Heart left ventricle (tissue), 16 donors: ENCODE results near the gene CRYBG1. TPM values are rescaled to one million over a fixed set of nuclear protein-coding genes. Genes with fewer than 3 reads are reported as not detected.

Experiments
- ATAC-seq, 4 donors: fragments of 200-7000 bp; cut with Tn5 transposase; one replicate each; pipeline ENCODE4 v1.9.1; 2020 to 2022; ENCODE audit warnings: moderate library complexity in 4 of 4, mild to moderate bottlenecking in 3 of 4, moderate number of reproducible peaks in 1 of 4
- DNase-seq, 5 donors: peaks; one replicate each; pipeline ENCODE4 v3.0.0-alpha.2; 2020
- H3K27ac ChIP-seq, 12 donors: fragments of 200-600 bp; sonication (generic) in 4 of 12; one replicate each; pipeline versions ENCODE4 v1.5.0 to v1.8.0; 2016 to 2022; ENCODE audit warnings: mild to moderate bottlenecking in 2 of 12
- H3K27me3 ChIP-seq, 9 donors: fragments of 200-600 bp; sonication (generic) in 2 of 9; one replicate each; pipeline versions ENCODE4 v1.5.1 to v1.8.0; 2016 to 2022; ENCODE audit warnings: mild to moderate bottlenecking in 3 of 9
- H3K36me3 ChIP-seq, 9 donors: fragments of 200-600 bp; sonication (generic) in 2 of 9; one replicate each; pipeline versions ENCODE4 v1.5.0 to v1.8.0; 2018 to 2022; ENCODE audit warnings: mild to moderate bottlenecking in 2 of 9
- H3K4me1 ChIP-seq, 12 donors: fragments of 200-600 bp; sonication (generic) in 4 of 12; one replicate each; pipeline versions ENCODE4 v1.5.0 to v1.8.0; 2016 to 2022; ENCODE audit warnings: mild to moderate bottlenecking in 3 of 12
- H3K4me3 ChIP-seq, 12 donors: fragments of 200-600 bp; sonication (generic) in 4 of 12; one replicate each; pipeline versions ENCODE4 v1.5.0 to v1.8.0; 2017 to 2022; ENCODE audit warnings: mild to moderate bottlenecking in 9 of 12, moderate library complexity in 4 of 12
- H3K9me3 ChIP-seq, 12 donors: fragments of 200-600 bp; sonication (generic) in 4 of 12; one replicate each; pipeline versions ENCODE4 v1.5.0 to v1.8.0; 2016 to 2022; ENCODE audit warnings: mild to moderate bottlenecking in 1 of 12
- CTCF ChIP-seq, 12 donors: fragments of 200-600 bp; sonication (generic) in 4 of 12; IDR thresholded peaks; one replicate each; pipeline versions ENCODE4 v1.5.0 to v1.8.0; 2018 to 2022; ENCODE audit warnings: antibody characterized with exemption in 12 of 12, mild to moderate bottlenecking in 5 of 12
- POLR2A ChIP-seq, 2 donors: fragments of 450-650 bp; IDR thresholded peaks; one replicate each; pipeline ENCODE4 v1.6.1; 2017; ENCODE audit warnings: antibody characterized with exemption in 2 of 2, mild to moderate bottlenecking in 2 of 2, moderate library complexity in 2 of 2
- WGBS, 4 donors: extraction: QIAGEN DNeasy Blood & Tissue Kit in 2 of 4; methylation state at CpG; one replicate each; pipeline versions ENCODE4 v1.1.5 to v1.1.7; 2013 to 2018; 5-methylcytosine and 5-hydroxymethylcytosine counted together
- intact Hi-C, 10 donors: fragments of 100-400 bp; cut with DNase I; formaldehyde crosslinking; loops; one replicate each; pipeline versions ENCODE4 v1.11.1 to v1.14.2; 2022
- polyA plus RNA-seq, 2 donors: library from polyadenylated mRNA; stranded (reverse); fragments of 200-250 nt; gene quantifications; one replicate each; pipeline ENCODE4 v1.2.3, GENCODE V29; 2013
- total RNA-seq, 9 donors: library from RNA; depleted of rRNA in 2 of 9; stranded (reverse); fragments of >200 nt in 2 of 9; fragmentation: NEBNext Ultra II Directional in 3 of 9; extraction: Animal tissue kit (Norgen Biotek cat#: 25700) in 3 of 9; gene quantifications; one replicate each; pipeline versions ENCODE4 v1.1.0 to v1.2.4, GENCODE V29; 2016 to 2023
- donor health status: ischemic (EF 13 %, LVEDD 7.1; RV severe dilation, severe dysfunction).
- donor health status: healthy with polysubstance abuse.
- donor health status: DM: no; HTN: yes; CAD: no.
- donor health status: DM: no; HTN: no; CAD: no.
- donor health status: ischemic (EF 25% LVEDD 6.9; RV normal size, moderate dysfunction).
- donor health status: ischemic (EF 25% LVEDD 5.7; RV mildly dilated, moderate dysfunction).
- donor health status: healthy.
- donor health status: DM: yes; HTN: yes; CAD: no.
- donor health status: ischemic (EF 35%, LVEDD 5.7; RV mildly dilated, moderate dysfunction).
- donor health status: nonischemic (EF 11% LVEDD 7.7; RV severe dilation, severe dysfunction).
- donor health status: DM: yes; HTN: yes; CAD: no.
- donor health status: PGD.
- donor health status: ischemic (EF 29% LVEDD 5.4; RV normal size, mild dysfunction).
- donor health status: nonischemic (EF 23%, LVEDD 6.1; RV moderate dilation, normal function).

Gene CRYBG1
- total and polyA plus RNA-seq, 11 donors, result 0.42 to 17.7 (median 1.5) TPM

GRCh38 chr6:106517706-106518105 lies 157.2 kb downstream of the CRYBG1 start:
- Histone ChIP-seq H3K9me3 (no peaks in the 10 kb centered on the region), H3K36me3 (no peaks in the 10 kb centered on the region), H3K4me1 (peaks cover 0 to 92% (median 3%) of the 10 kb centered on the region in 12 donors), H3K27me3 (peaks cover 0 to 2% (median under 1%) of the 10 kb centered on the region in 9 donors), H3K27ac (peak overlapping the region in 1 of 12 donors; percentile 24), H3K4me3 (no peak overlapping the region)
- intact Hi-C loops, result no loop called here
- DNase-seq (no peak), ATAC-seq (no peak)
- TF ChIP-seq CTCF (IDR thresholded peaks at IDR 0.05), result no peak
- WGBS, 4 donors, result 81 to 90% (median 88%) methylated on average over 2 of the region's 2 CpGs

- WGBS, 4 donors, result 89 to 94% (median 89%) methylated on average over 3 of the region's 3 CpGs
- no peaks in the 10 kb centered on the region for H3K36me3 ChIP-seq
- TF ChIP-seq POLR2A (IDR thresholded peaks at IDR 0.05), result no peak
- TF ChIP-seq CTCF (IDR thresholded peaks at IDR 0.05), result no peak
- intact Hi-C loops, result no loop called here
- no peaks in the 10 kb centered on the region for H3K9me3 ChIP-seq
- no peak for ATAC-seq
- H3K27ac ChIP-seq, result peak overlapping the region in 1 of 12 donors; percentile 90
- peaks cover 0 to 94% (median 0%) of the 10 kb centered on the region in 12 donors for H3K4me1 ChIP-seq
- H3K27me3 ChIP-seq, result no peaks in the 10 kb centered on the region
- H3K4me3 ChIP-seq, result no peak overlapping the region
- DNase-seq, result no peak
Measured at GRCh38 chr6:106518748-106519147, 158.2 kb downstream of the CRYBG1 start.

- intact Hi-C loops, result no loop called here
- Histone ChIP-seq H3K27me3 (no peaks in the 10 kb centered on the region), H3K27ac (peak overlapping the region in 3 of 12 donors; percentile 9 to 90 (median 22)), H3K36me3 (no peaks in the 10 kb centered on the region), H3K4me3 (peak overlapping the region in 2 of 12 donors; percentile 4 to 49), H3K9me3 (no peaks in the 10 kb centered on the region), H3K4me1 (peaks cover 0 to 94% (median 0%) of the 10 kb centered on the region in 12 donors)
- DNase-seq (peak in 3 of 5 donors; percentile 35 to 80 (median 49)), ATAC-seq (peak; percentile 42 to 74 (median 64))
- TF ChIP-seq POLR2A (IDR thresholded peaks at IDR 0.05), result no peak
- TF ChIP-seq CTCF (IDR thresholded peaks at IDR 0.05), result no peak
- 72 to 84% (median 80%) methylated on average over 14 of the region's 14 CpGs for WGBS, 4 donors
Measured at GRCh38 chr6:106519460-106520394, 159.2 kb downstream of the CRYBG1 start.

GRCh38 chr6:106520711-106521401 lies 160.3 kb downstream of the CRYBG1 start:
- DNase-seq, result peak in 1 of 5 donors; percentile 38
- WGBS, 4 donors, result 76 to 82% (median 79%) methylated on average over 15 of the region's 15 CpGs
- ATAC-seq, result peak; percentile 58 to 70 (median 62)
- peak overlapping the region in 2 of 12 donors; percentile 4 to 49 for H3K4me3 ChIP-seq
- H3K36me3 ChIP-seq, result peaks cover 0 to under 1% (median 0%) of the 10 kb centered on the region in 9 donors
- intact Hi-C loops, result no loop called here
- H3K4me1 ChIP-seq, result peaks cover 0 to 94% (median 0%) of the 10 kb centered on the region in 12 donors
- peak overlapping the region in 1 of 12 donors; percentile 90 for H3K27ac ChIP-seq
- H3K27me3 ChIP-seq, result no peaks in the 10 kb centered on the region
- no peaks in the 10 kb centered on the region for H3K9me3 ChIP-seq
- TF ChIP-seq POLR2A (IDR thresholded peaks at IDR 0.05) (no peak), CTCF (IDR thresholded peaks at IDR 0.05) (no peak)
